NB4 (cell line): ENCODE measurements around the gene PLAAT1.

Experiments used
- POLR2A ChIP-seq: IDR thresholded peaks from 2 replicates; pipeline ENCODE4 v1.6.1; 2011; ENCODE audit warnings: mild to moderate bottlenecking; ENCODE audit not compliant: insufficient read length; ENCODE audit errors: extremely low read depth
- TF ChIP-seq, protein P1 (sequence below): IDR thresholded peaks from one replicate; pipeline ENCODE4 v1.5.1; 2012; ENCODE audit warnings: low read depth, low read length

DNA sequence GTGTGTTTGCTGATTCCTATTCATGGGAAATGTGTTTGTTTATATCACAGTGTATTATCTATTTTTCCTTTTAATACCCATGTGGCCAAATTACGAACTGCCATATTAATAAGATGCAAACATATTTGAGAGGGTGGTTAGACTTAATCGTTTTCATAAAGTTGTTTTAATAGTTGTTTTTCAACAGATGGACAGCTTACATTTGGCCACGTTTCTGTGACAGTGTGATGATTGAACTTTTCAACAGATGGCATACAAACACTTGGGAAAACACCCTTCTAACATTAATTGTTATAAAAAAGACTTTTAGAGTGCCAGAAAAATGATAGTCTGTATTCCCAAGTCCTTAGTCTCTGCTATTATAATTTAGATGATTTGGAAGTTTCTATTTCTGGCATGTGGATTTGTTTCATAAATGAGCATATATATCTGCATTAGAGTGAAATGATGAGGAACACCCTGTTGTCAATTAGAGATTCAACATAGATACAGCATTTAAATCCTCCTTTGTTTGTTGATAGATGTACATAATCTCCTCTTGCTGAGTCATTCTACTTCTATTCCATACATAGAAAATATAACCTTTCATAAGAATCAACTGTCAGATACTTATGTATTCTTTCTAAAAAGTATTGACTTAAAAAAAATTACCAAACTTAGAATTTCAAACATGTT is 13.1 kb downstream of the PLAAT1 start:
- TF ChIP-seq, protein P1, sequence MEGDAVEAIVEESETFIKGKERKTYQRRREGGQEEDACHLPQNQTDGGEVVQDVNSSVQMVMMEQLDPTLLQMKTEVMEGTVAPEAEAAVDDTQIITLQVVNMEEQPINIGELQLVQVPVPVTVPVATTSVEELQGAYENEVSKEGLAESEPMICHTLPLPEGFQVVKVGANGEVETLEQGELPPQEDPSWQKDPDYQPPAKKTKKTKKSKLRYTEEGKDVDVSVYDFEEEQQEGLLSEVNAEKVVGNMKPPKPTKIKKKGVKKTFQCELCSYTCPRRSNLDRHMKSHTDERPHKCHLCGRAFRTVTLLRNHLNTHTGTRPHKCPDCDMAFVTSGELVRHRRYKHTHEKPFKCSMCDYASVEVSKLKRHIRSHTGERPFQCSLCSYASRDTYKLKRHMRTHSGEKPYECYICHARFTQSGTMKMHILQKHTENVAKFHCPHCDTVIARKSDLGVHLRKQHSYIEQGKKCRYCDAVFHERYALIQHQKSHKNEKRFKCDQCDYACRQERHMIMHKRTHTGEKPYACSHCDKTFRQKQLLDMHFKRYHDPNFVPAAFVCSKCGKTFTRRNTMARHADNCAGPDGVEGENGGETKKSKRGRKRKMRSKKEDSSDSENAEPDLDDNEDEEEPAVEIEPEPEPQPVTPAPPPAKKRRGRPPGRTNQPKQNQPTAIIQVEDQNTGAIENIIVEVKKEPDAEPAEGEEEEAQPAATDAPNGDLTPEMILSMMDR: no peak
- no peak for TF ChIP-seq POLR2A
